GM10847 (cell line): ENCODE measurements around the gene RAB8B.

ENCODE experiments used
- POLR2A ChIP-seq: IDR thresholded peaks from 2 replicates; pipeline ENCODE4 v1.6.1; 2011; ENCODE audit not compliant: insufficient read length; ENCODE audit errors: extremely low read depth

RAB8B gene

GRCh38 chr15:63194880-63195568, 5.6 kb downstream of the RAB8B start:
- TF ChIP-seq POLR2A: no peak

- no peak for TF ChIP-seq POLR2A
Observed at GRCh38 chr15:63195569-63196015, 6.2 kb downstream of the RAB8B start.

- TF ChIP-seq POLR2A: no peak
Observed at GRCh38 chr15:63196842-63197241, 7.4 kb downstream of the RAB8B start.

- TF ChIP-seq POLR2A: no peak
Observed at GRCh38 chr15:63197626-63198025, 8.2 kb downstream of the RAB8B start.

GRCh38 chr15:63198371-63199250, 9.2 kb downstream of the RAB8B start:
- TF ChIP-seq POLR2A: no peak

GRCh38 chr15:63200464-63201249, 11.3 kb downstream of the RAB8B start:
- TF ChIP-seq POLR2A: no peak

- TF ChIP-seq POLR2A: no peak
Observed at GRCh38 chr15:63202861-63203260, 13.5 kb downstream of the RAB8B start.

- TF ChIP-seq POLR2A: no peak
Observed at GRCh38 chr15:63203451-63204090, 14.2 kb downstream of the RAB8B start.

- TF ChIP-seq POLR2A: no peak
Observed at GRCh38 chr15:63206079-63206478, 16.7 kb downstream of the RAB8B start.

- no peak for TF ChIP-seq POLR2A
Observed at GRCh38 chr15:63210151-63211091, 21.0 kb downstream of the RAB8B start.

GRCh38 chr15:63211092-63211490, 21.7 kb downstream of the RAB8B start:
- no peak for TF ChIP-seq POLR2A

- TF ChIP-seq POLR2A: no peak
Observed at GRCh38 chr15:63211549-63211948, 22.1 kb downstream of the RAB8B start.

GRCh38 chr15:63212050-63213004, 22.9 kb downstream of the RAB8B start:
- TF ChIP-seq POLR2A: no peak
